AG09319 (cell line): ENCODE results near the gene PEX7.
A peak's percentile ranks its signal among the peaks of the same experiment; 100 is the strongest.

Source experiments
- DNase-seq: peaks from one replicate; pipeline ENCODE4 v3.0.0-alpha.2; 2010; ENCODE audit warnings: low read depth; ENCODE audit errors: extremely low read depth
- TF ChIP-seq, protein P1 (sequence below): IDR thresholded peaks from 2 replicates; pipeline ENCODE4 v1.5.1; 2011; ENCODE audit warnings: low read depth, mild to moderate bottlenecking, inconsistent platforms, low read length, moderate library complexity

Gene PEX7

GRCh38 chr6:136792095-136792409, 30.3 kb upstream of the PEX7 start:
- TF ChIP-seq, protein P1, sequence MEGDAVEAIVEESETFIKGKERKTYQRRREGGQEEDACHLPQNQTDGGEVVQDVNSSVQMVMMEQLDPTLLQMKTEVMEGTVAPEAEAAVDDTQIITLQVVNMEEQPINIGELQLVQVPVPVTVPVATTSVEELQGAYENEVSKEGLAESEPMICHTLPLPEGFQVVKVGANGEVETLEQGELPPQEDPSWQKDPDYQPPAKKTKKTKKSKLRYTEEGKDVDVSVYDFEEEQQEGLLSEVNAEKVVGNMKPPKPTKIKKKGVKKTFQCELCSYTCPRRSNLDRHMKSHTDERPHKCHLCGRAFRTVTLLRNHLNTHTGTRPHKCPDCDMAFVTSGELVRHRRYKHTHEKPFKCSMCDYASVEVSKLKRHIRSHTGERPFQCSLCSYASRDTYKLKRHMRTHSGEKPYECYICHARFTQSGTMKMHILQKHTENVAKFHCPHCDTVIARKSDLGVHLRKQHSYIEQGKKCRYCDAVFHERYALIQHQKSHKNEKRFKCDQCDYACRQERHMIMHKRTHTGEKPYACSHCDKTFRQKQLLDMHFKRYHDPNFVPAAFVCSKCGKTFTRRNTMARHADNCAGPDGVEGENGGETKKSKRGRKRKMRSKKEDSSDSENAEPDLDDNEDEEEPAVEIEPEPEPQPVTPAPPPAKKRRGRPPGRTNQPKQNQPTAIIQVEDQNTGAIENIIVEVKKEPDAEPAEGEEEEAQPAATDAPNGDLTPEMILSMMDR, result no peak
- DNase-seq, result no peak

DNA sequence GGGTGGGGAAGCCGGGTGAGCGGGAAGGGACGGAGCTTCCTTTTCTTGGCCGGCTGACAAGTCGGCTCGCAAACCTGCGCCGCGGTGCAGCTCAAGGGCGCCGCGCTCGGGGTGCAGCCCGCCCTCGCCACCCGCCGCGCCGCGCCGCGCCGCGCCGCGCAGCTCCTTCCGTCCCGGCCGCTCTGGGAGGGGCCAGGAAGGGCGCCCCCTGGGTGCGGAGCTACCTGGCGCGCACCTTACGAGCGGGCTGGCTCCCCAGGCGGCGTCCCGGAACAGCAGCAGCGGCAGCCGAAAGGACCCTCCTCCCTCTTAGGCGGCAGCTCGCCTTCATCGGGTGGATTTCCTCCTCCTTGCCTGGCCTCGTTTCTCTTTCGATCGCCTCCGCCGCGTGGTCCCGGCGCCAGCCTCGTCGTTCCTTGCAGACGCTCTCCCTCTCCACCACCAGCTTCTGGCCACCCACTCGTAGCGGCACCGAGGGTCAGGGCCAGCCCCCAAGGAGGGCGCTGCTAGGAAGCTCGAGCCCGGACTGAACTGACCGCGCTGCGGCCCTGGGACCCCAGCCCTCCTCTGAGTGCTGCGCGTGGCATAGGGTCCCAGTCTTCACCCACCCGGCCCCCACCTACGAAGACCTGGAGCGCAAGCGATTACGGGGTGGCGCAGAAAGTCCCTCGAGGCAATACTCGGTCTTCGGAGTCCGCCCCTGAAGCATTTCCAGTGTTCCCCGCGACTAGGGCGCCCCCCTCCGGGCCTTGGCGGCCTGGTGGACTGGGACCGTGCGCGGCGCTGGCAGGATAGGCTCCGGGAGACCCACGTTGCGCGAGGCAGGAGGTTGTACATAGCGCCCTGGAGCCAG, 29.8 kb upstream of the PEX7 start, which contains the start of gene MAP3K5:
Gene MAP3K5 (minus strand): TSS at position 68 of the 853 bp plus-strand sequence. CDS start 320 bp downstream, outside the sequence.
- TF ChIP-seq, protein P1, result peak; percentile 90

DNA sequence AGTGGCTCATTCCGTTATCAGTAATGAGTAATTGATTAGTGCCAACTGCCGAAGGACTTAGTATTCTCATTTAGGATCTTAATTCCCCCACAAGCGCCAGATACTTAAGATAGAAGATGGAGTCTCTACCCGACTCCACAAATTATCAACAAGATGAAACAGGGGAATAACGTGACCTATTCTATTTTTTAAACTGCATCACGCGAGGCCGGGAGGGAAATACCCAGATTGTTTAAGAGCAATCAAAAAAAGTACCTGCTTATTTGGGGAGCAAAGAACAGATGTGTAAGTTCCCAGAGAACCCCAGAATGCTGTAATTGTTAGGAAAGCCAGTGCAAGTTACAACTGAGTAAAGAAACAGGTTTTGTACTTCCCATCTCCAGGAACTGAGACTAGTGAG, 29.0 kb upstream of the PEX7 start:
- TF ChIP-seq, protein P1, result no peak
- no peak for DNase-seq

More for the DNA sequence above, 29.8 kb upstream of the PEX7 start, which contains the start of gene MAP3K5:
- peak; percentile 70 for DNase-seq

DNA sequence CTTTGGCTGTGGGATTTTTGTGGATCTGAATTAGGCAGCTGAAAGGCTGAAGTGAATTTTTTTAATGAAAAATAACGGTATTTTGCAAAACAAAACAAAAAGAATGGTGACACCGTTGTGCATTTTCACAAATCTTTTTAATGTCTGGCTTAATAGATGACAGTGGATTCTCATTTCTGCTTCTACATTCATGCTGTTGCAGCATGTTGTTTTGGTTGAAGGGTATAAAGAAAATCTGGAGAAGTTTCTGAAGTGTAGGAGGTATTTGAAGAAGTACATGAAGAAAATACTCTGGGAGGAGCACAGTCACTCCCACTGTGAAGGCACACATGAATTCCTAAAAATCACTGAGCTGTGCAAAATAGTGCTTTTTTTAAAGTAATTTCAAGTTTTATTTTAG, 27.0 kb upstream of the PEX7 start:
- no peak for DNase-seq
- TF ChIP-seq, protein P1, result no peak

GRCh38 chr6:136795996-136796395, 26.4 kb upstream of the PEX7 start:
- DNase-seq, result no peak
- TF ChIP-seq, protein P1, result no peak

DNA sequence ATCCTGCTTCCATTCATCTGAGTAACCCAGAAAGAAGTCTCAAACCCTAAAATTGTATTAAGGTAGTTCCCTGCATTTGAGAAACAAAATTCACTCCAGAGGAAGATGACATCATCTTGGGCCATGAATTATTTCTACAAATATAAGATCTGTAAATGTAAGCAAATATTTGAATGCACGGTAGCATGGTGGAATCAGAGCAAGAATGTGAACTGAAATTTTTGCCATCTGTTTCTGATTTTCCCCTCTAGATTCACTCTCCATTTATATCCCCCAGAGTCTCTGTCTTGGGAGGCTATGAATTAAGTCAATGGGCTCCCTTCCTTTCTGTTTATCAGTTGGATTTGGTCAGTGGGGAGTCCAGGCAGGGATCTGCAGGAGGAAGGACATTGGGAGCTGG, 24.3 kb upstream of the PEX7 start:
- TF ChIP-seq, protein P1, result no peak
- DNase-seq, result no peak

GRCh38 chr6:136801581-136801980, 20.8 kb upstream of the PEX7 start:
- DNase-seq, result no peak
- TF ChIP-seq, protein P1, result no peak
